H9 (cell line): ENCODE data around the gene ZBED1. TPM values are rescaled to one million over a fixed set of nuclear protein-coding genes. Genes with fewer than 3 reads are reported as not detected.

Experiments
- DNase-seq: peaks from one replicate; pipeline ENCODE4 v3.0.0-alpha.2; 2017
- H2AFZ ChIP-seq: one replicate; pipeline ENCODE4 v1.6.1; 2013; ENCODE audit warnings: mild to moderate bottlenecking, low read length, control low read depth, moderate library complexity
- H2AK5ac ChIP-seq: 2 replicates; pipeline ENCODE4 v1.6.1; 2013; ENCODE audit warnings: low read length, control low read depth, mixed read lengths; ENCODE audit not compliant: insufficient read length
- H2BK120ac ChIP-seq: one replicate; pipeline ENCODE4 v1.6.1; 2013; ENCODE audit warnings: low read depth, mild to moderate bottlenecking, low read length, control low read depth, inconsistent platforms; ENCODE audit not compliant: poor library complexity, severe bottlenecking
- H2BK12ac ChIP-seq: 2 replicates; pipeline ENCODE4 v1.6.1; 2013; ENCODE audit warnings: low read length, control low read depth, mixed read lengths, low read depth; ENCODE audit not compliant: insufficient read length
- H2BK15ac ChIP-seq: 2 replicates; pipeline ENCODE4 v1.6.1; 2013; ENCODE audit warnings: low read depth, low read length, control low read depth
- H2BK20ac ChIP-seq: one replicate; pipeline ENCODE4 v1.6.1; 2013; ENCODE audit warnings: low read depth, mild to moderate bottlenecking, low read length, control low read depth, inconsistent platforms; ENCODE audit not compliant: poor library complexity, severe bottlenecking
- H2BK5ac ChIP-seq: 2 replicates; pipeline ENCODE4 v1.6.1; 2013; ENCODE audit warnings: low read length, control low read depth, mixed read lengths; ENCODE audit not compliant: insufficient read length
- H3K14ac ChIP-seq: 2 replicates; pipeline ENCODE4 v1.6.1; 2013; ENCODE audit warnings: low read length, control low read depth; ENCODE audit not compliant: insufficient read depth
- H3K18ac ChIP-seq: 2 replicates; pipeline ENCODE4 v1.6.1; 2013; ENCODE audit warnings: low read depth, mild to moderate bottlenecking, mixed read lengths, low read length, control low read depth; ENCODE audit not compliant: insufficient read length
- H3K23ac ChIP-seq: 2 replicates; pipeline ENCODE4 v1.6.1; 2013; ENCODE audit warnings: low read length, control low read depth, mixed read lengths, low read depth; ENCODE audit not compliant: insufficient read length
- H3K23me2 ChIP-seq: 2 replicates; pipeline ENCODE4 v1.6.1; 2013; ENCODE audit warnings: low read depth, mild to moderate bottlenecking, mixed read lengths, low read length, control low read depth; ENCODE audit not compliant: insufficient read length, poor library complexity, severe bottlenecking
- H3K27ac ChIP-seq: 2 replicates; pipeline ENCODE4 v1.5.1; 2013; ENCODE audit warnings: low read length, control low read depth, mixed read lengths, low read depth; ENCODE audit not compliant: insufficient read length
- H3K27me3 ChIP-seq: 2 replicates; pipeline ENCODE4 v1.6.1; 2013; ENCODE audit warnings: low read length, control low read depth, inconsistent platforms; ENCODE audit not compliant: insufficient read depth
- H3K4ac ChIP-seq: 2 replicates; pipeline ENCODE4 v1.6.1; 2013; ENCODE audit warnings: low read depth, mild to moderate bottlenecking, control low read depth, inconsistent platforms, low read length, moderate library complexity
- H3K4me1 ChIP-seq: 2 replicates; pipeline ENCODE4 v1.6.1; 2013; ENCODE audit warnings: low read length, control low read depth, inconsistent platforms; ENCODE audit not compliant: insufficient read depth
- H3K4me2 ChIP-seq: 2 replicates; pipeline ENCODE4 v1.6.1; 2013; ENCODE audit warnings: low read length, control low read depth, mixed read lengths; ENCODE audit not compliant: insufficient read length, insufficient read depth
- H3K56ac ChIP-seq: 2 replicates; pipeline ENCODE4 v1.6.1; 2013; ENCODE audit warnings: low read depth, mild to moderate bottlenecking, mixed read lengths, low read length, control low read depth; ENCODE audit not compliant: insufficient read length
- H3K79me1 ChIP-seq: 2 replicates; pipeline ENCODE4 v1.6.1; 2013; ENCODE audit warnings: low read depth, mild to moderate bottlenecking, moderate library complexity, low read length, control low read depth, inconsistent platforms; ENCODE audit not compliant: insufficient read depth, poor library complexity, severe bottlenecking
- H3K79me2 ChIP-seq: 2 replicates; pipeline ENCODE4 v1.6.1; 2013; ENCODE audit warnings: low read length, control low read depth, inconsistent platforms; ENCODE audit not compliant: insufficient read depth
- H3K9ac ChIP-seq: 2 replicates; pipeline ENCODE4 v1.6.1; 2013; ENCODE audit warnings: low read length, control low read depth, mixed read lengths; ENCODE audit not compliant: insufficient read length; ENCODE audit errors: extremely low read depth
- H3K9me3 ChIP-seq: one replicate; pipeline ENCODE4 v1.6.1; 2013; ENCODE audit warnings: low read depth, low read length, inconsistent platforms; ENCODE audit not compliant: control insufficient read depth
- H3T11ph ChIP-seq: one replicate; pipeline ENCODE4 v1.6.1; 2013; ENCODE audit warnings: mild to moderate bottlenecking, low read length, control low read depth, inconsistent platforms
- H4K20me1 ChIP-seq: one replicate; pipeline ENCODE4 v1.6.1; 2013; ENCODE audit not compliant: control insufficient read depth, insufficient read length, insufficient read depth
- H4K5ac ChIP-seq: 2 replicates; pipeline ENCODE4 v1.6.1; 2013; ENCODE audit warnings: low read depth, mild to moderate bottlenecking, mixed read lengths, low read length, control low read depth; ENCODE audit not compliant: insufficient read length
- H4K8ac ChIP-seq: replicated peaks from 2 replicates; pipeline ENCODE4 v1.6.1; 2013; ENCODE audit warnings: low read length, control low read depth, mixed read lengths, low read depth; ENCODE audit not compliant: insufficient read length
- H4K91ac ChIP-seq: 2 replicates; pipeline ENCODE4 v1.6.1; 2013; ENCODE audit warnings: low read depth, mild to moderate bottlenecking, moderate library complexity, mixed read lengths, low read length, control low read depth; ENCODE audit not compliant: insufficient read length
- H3K27ac Mint-ChIP-seq, 3 experiments: 2 replicates in 2 of 3; 3 replicates in 1 of 3; pipeline ENCODE4 v1.8.0; 2020 to 2021; ENCODE audit warnings: mixed read lengths in 3 of 3, mild to moderate bottlenecking in 1 of 3, moderate library complexity in 1 of 3
- H3K27me3 Mint-ChIP-seq: 2 replicates; pipeline ENCODE4 v1.8.0; 2021; ENCODE audit warnings: low read depth, mild to moderate bottlenecking, moderate library complexity, mixed read lengths
- H3K36me3 Mint-ChIP-seq, 3 experiments: 2 replicates in 2 of 3; 3 replicates in 1 of 3; pipeline ENCODE4 v1.8.0; 2020 to 2021; ENCODE audit warnings: low read depth in 3 of 3, mixed read lengths in 3 of 3; ENCODE audit not compliant: insufficient read depth in 1 of 3
- H3K4me1 Mint-ChIP-seq, 2 experiments: 2 replicates each; pipeline ENCODE4 v1.8.0; 2020; ENCODE audit warnings: mixed read lengths in 2 of 2
- H3K4me3 Mint-ChIP-seq, 2 experiments: 2 replicates in 1 of 2; 3 replicates in 1 of 2; pipeline ENCODE4 v1.8.0; 2020 to 2021; ENCODE audit warnings: mild to moderate bottlenecking in 2 of 2, mixed read lengths in 2 of 2, moderate library complexity in 1 of 2
- H3K9me3 Mint-ChIP-seq, 2 experiments: 2 replicates in 1 of 2; 3 replicates in 1 of 2; pipeline ENCODE4 v1.8.0; 2020; ENCODE audit warnings: mild to moderate bottlenecking in 2 of 2, mixed read lengths in 2 of 2, moderate library complexity in 1 of 2
- CTCF ChIP-seq: fragments of 200-600 bp; sonication (generic); conservative IDR thresholded peaks from 3 replicates; pipeline ENCODE4 v1.8.0; 2021; ENCODE audit warnings: antibody characterized with exemption, mild to moderate bottlenecking
- WGBS: extraction: QIAGEN DNeasy Blood & Tissue Kit; methylation state at CpG from one replicate; pipeline ENCODE4 v1.1.7; 2013; ENCODE audit warnings: missing lambda C conversion rate, low lambda C conversion rate, mixed read lengths; ENCODE audit not compliant: insufficient read length; ENCODE audit errors: extremely low coverage; 5-methylcytosine and 5-hydroxymethylcytosine counted together
- total RNA-seq: library from RNA; stranded (reverse); gene quantifications from 2 replicates; pipeline ENCODE4 v1.2.1, GENCODE V29; 2021

Gene ZBED1
- total RNA-seq, 1 experiment from 2014 or later = 61.1 TPM

- no peaks in the 10 kb centered on the region for H4K20me1 ChIP-seq
- no peak overlapping the region for H2BK120ac ChIP-seq
- no peaks in the 10 kb centered on the region for H3K27me3 ChIP-seq
- H3K27ac Mint-ChIP-seq = peak overlapping the region; percentile 85 to 98 (median 97); a peak in 6 of 7 replicates
- peaks cover 16 to 18% of the 10 kb centered on the region in 2 experiments for H3K9me3 Mint-ChIP-seq
- H3K36me3 Mint-ChIP-seq = peaks cover 27 to 46% (median 33%) of the 10 kb centered on the region in 3 experiments
- no peak for DNase-seq
- H3K4me3 Mint-ChIP-seq = peak overlapping the region in 1 of 2 experiments; percentile 20; a peak in 1 of 5 replicates
- no CpG with 5 or more reads among the region's 13 CpGs for WGBS
- H3K9ac ChIP-seq = no peak overlapping the region
- no peak overlapping the region for H3K23ac ChIP-seq
- peak overlapping the region; percentile 10 for H2BK5ac ChIP-seq
- TF ChIP-seq CTCF = no peak
- no peak overlapping the region for H2AK5ac ChIP-seq
- H3K23me2 ChIP-seq = no peaks in the 10 kb centered on the region
- peaks cover 21 to 28% of the 10 kb centered on the region in 2 experiments for H3K4me1 Mint-ChIP-seq
- H2BK12ac ChIP-seq = no peak overlapping the region
- H3K56ac ChIP-seq = no peak overlapping the region
- H3K9me3 ChIP-seq = no peaks in the 10 kb centered on the region
- H3K14ac ChIP-seq = no peak overlapping the region
- peaks cover 2% of the 10 kb centered on the region; the same call in 1 of the 2 replicates for H3K79me2 ChIP-seq
- H4K91ac ChIP-seq = no peak overlapping the region
- no peak overlapping the region for H2BK20ac ChIP-seq
- H3T11ph ChIP-seq = no peak overlapping the region
- H2AFZ ChIP-seq = no peak overlapping the region
- H3K4me1 ChIP-seq = no peaks in the 10 kb centered on the region
- H3K4me2 ChIP-seq = no peak overlapping the region
- H3K79me1 ChIP-seq = peaks cover 2% of the 10 kb centered on the region
- H3K27ac ChIP-seq = no peak overlapping the region
- no peak overlapping the region for H2BK15ac ChIP-seq
- H3K27me3 Mint-ChIP-seq = no peaks in the 10 kb centered on the region
- no peak overlapping the region for H4K8ac ChIP-seq
- no peak overlapping the region for H3K18ac ChIP-seq
- no peak overlapping the region for H3K4ac ChIP-seq
- no peak overlapping the region for H4K5ac ChIP-seq
These were observed 51.5 kb downstream of the ZBED1 start for GRCh38 chrX:2449135-2449886.
